Measurements from ENCODE around the gene BCCIP.

BCCIP gene

DNA sequence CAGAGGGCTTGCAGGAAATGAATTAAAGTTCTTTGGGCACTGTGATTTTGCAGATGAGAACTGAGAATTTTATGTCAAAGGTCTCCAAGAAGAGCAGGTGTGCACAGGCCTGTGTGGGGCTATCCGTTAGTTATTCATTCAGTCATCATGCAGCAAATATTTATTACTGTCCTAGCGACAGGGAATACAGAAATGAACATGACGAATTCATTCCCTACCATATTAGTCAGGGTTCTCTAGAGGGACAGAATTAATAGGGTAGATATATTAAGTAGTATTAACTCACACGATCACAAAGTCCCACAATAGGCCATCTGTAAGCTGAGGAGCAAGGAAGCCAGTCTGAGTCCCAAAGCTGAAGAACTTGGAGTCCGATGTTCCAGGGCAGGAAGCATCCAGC lies 44.8 kb upstream of the BCCIP start:
- H3K36me3 Mint-ChIP-seq (ENCODE audit: low read depth): peaks cover 7% of the 10 kb centered on the region
- H3K4me3 Mint-ChIP-seq: no peak overlapping the region
- no peak overlapping the region for H3K27ac Mint-ChIP-seq
- peaks cover 35% of the 10 kb centered on the region for H3K27me3 Mint-ChIP-seq (ENCODE audit: low read depth)
- no peak for TF ChIP-seq CTCF (IDR thresholded peaks at IDR 0.05; ENCODE audit: unreplicated experiment in 3 of 3)
- H3K9me3 Mint-ChIP-seq: peaks cover 9% of the 10 kb centered on the region
- peaks cover 14% of the 10 kb centered on the region for H3K4me1 Mint-ChIP-seq

DNA sequence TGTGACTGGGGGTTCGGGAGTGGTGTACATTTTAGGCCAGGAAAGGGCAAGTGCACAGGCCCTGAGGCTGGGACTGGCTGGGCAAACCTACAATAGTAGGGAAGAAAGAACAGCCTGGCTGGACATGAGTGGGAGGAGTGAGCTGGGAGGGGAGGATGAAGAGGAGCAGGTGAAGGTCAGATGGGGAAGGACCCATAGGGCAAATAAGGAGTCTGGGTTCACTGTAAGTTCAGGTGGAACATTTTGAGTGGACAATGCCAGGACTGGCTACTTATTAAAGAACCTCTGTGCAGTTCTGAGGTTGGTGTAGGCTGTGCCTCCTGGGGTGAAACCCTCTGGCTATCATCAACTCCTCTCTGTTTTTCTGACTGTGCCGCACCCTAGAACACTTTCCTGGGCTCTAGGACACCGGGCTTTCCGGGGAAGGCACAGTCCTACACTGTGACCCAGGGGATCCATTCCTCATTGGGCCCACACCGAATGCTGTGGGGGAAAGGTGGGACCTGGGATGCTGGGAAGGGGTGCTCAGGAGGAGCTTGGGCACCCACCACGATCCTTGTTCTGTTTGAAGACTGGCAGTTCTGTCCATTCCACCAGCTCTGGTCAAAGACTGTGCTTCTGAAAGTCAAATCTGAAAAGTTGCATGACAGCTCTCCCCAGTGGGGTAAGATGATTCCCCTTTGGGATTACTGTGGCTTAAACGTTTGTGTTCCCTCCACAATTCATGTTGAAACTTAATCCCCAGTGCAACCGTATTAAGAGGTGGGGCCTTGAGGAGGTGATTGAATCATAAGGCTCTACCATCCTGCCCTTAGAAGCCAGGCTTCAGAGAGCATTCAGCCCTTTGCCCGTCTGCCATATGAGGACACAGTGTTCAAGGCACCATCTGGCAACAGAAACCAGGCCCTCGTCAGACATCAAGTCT lies 43.7 kb upstream of the BCCIP start:
- Mint-ChIP-seq H3K4me1 (peaks cover 20% of the 10 kb centered on the region), H3K9me3 (peaks cover 9% of the 10 kb centered on the region), H3K4me3 (no peak overlapping the region), H3K27me3 (ENCODE audit: low read depth) (peaks cover 39% of the 10 kb centered on the region), H3K36me3 (ENCODE audit: low read depth) (peaks cover 7% of the 10 kb centered on the region), H3K27ac (no peak overlapping the region)
- no peak for TF ChIP-seq CTCF (IDR thresholded peaks at IDR 0.05; ENCODE audit: unreplicated experiment in 3 of 3)

GRCh38 chr10:125781374-125781773 lies 42.0 kb upstream of the BCCIP start:
- Mint-ChIP-seq H3K27ac (no peak overlapping the region), H3K4me3 (no peak overlapping the region), H3K27me3 (ENCODE audit: low read depth) (peaks cover 30% of the 10 kb centered on the region), H3K9me3 (peaks cover 9% of the 10 kb centered on the region), H3K36me3 (ENCODE audit: low read depth) (peaks cover 7% of the 10 kb centered on the region), H3K4me1 (peaks cover 15% of the 10 kb centered on the region)
- no peak for TF ChIP-seq CTCF (IDR thresholded peaks at IDR 0.05; ENCODE audit: unreplicated experiment in 3 of 3)

DNA sequence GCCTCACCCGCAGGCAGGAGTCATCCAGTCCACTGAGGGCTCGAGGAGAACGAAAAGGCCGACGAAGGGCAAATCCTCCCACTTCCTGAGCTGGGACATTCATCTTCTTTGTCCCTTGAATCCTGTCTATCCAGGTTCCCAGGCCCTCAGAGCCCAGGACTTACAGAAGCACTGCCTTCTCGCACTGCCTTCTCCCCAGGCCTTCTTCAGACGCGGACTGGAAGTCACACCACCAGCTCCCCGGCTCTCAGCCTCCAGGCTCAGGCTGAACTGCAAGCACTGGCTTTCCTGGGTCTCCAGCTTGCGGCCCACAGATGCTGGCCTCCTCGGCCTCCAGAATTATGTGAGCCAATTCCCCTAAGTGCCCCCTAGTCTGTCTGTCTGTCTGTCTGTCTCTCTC lies 41.3 kb upstream of the BCCIP start:
- Mint-ChIP-seq H3K36me3 (ENCODE audit: low read depth) (peaks cover 7% of the 10 kb centered on the region), H3K4me3 (no peak overlapping the region), H3K9me3 (peaks cover 9% of the 10 kb centered on the region), H3K27me3 (ENCODE audit: low read depth) (peaks cover 32% of the 10 kb centered on the region), H3K4me1 (peaks cover 19% of the 10 kb centered on the region), H3K27ac (no peak overlapping the region)
- TF ChIP-seq CTCF (IDR thresholded peaks at IDR 0.05; ENCODE audit: unreplicated experiment in 3 of 3): no peak

- peaks cover 24% of the 10 kb centered on the region for H3K4me1 Mint-ChIP-seq
- peak overlapping the region in 1 of 3 experiments; percentile 27 for H3K27ac Mint-ChIP-seq
These were observed 40.7 kb upstream of the BCCIP start for GRCh38 chr10:125782616-125783015.

More at GRCh38 chr10:125782616-125783015, 40.7 kb upstream of the BCCIP start:
- Mint-ChIP-seq H3K9me3 (peaks cover 9% of the 10 kb centered on the region), H3K4me3 (no peak overlapping the region), H3K36me3 (ENCODE audit: low read depth) (peaks cover 7% of the 10 kb centered on the region), H3K27me3 (ENCODE audit: low read depth) (peaks cover 32% of the 10 kb centered on the region)
- TF ChIP-seq CTCF (IDR thresholded peaks at IDR 0.05; ENCODE audit: unreplicated experiment in 3 of 3): no peak

Measured in nephron (organoid).